GM12875 (cell line): ENCODE data around the gene PTPRF.

Experiments
- H3K4me3 ChIP-seq: one replicate; pipeline ENCODE4 v1.5.1; 2011; ENCODE audit warnings: low read depth, low read length, control low read depth
- CTCF ChIP-seq: IDR thresholded peaks from 2 replicates; pipeline ENCODE4 v1.5.1; 2011; ENCODE audit warnings: low read depth, mild to moderate bottlenecking, control low read depth, inconsistent platforms, low read length, moderate library complexity, borderline replicate concordance; ENCODE audit not compliant: insufficient read depth

PTPRF gene

GRCh38 chr1:43522776-43523480, 7.8 kb upstream of the PTPRF start:
- H3K4me3 ChIP-seq, result no peak overlapping the region
- TF ChIP-seq CTCF, result no peak

GRCh38 chr1:43524804-43525203, 5.9 kb upstream of the PTPRF start:
- TF ChIP-seq CTCF, result no peak
- no peak overlapping the region for H3K4me3 ChIP-seq

- TF ChIP-seq CTCF, result no peak
- H3K4me3 ChIP-seq, result no peak overlapping the region
Observed at GRCh38 chr1:43526002-43526401, 4.7 kb upstream of the PTPRF start.

- no peak overlapping the region for H3K4me3 ChIP-seq
- no peak for TF ChIP-seq CTCF
Observed at GRCh38 chr1:43527111-43527878, 3.4 kb upstream of the PTPRF start.

GRCh38 chr1:43529206-43529731, 1.4 kb upstream of the PTPRF start:
- no peak overlapping the region for H3K4me3 ChIP-seq
- TF ChIP-seq CTCF, result peak; percentile 86

- no peak for TF ChIP-seq CTCF
- peak overlapping the region; percentile 18 for H3K4me3 ChIP-seq
Observed at GRCh38 chr1:43531107-43531905, 623 bp downstream of the PTPRF start.
